Adrenal gland (tissue), 5 donors: Measurements from ENCODE around the gene CREBBP.

ENCODE experiments used
- CTCF ChIP-seq, 6 experiments: fragments of 450-650 bp in 4 of 6; fragments of 200-600 bp in 2 of 6; sonication (generic) in 1 of 6; IDR thresholded peaks; 1 replicate in 5 of 6; 2 replicates in 1 of 6; pipeline versions ENCODE4 v1.5.1 to v1.8.0; 2016 to 2021; ENCODE audit warnings: antibody characterized with exemption in 6 of 6, mild to moderate bottlenecking in 2 of 6, moderate library complexity in 1 of 6
- POLR2A ChIP-seq, 2 donors: fragments of 450-650 bp; IDR thresholded peaks; one replicate each; pipeline ENCODE4 v1.6.1; 2017; ENCODE audit warnings: antibody characterized with exemption in 2 of 2, mild to moderate bottlenecking in 2 of 2, moderate library complexity in 1 of 2
- donor health status: DM: no; HTN: no; CAD: no.

GRCh38 chr16:3874242-3874641 is 6.3 kb downstream of the CREBBP start:
- TF ChIP-seq CTCF (IDR thresholded peaks at IDR 0.05) = no peak
- TF ChIP-seq POLR2A (IDR thresholded peaks at IDR 0.05) = no peak
